GM21423 (cell line): ENCODE results near the gene DIP2C.
"Not testable (repeated sequence)": the region's sequence is repeated elsewhere in the genome, so short reads cannot be mapped to it uniquely, and the experiment has no call there.

Experiments used
- ATAC-seq: cut with Tn5 transposase; IDR thresholded peaks from one replicate; pipeline ENCODE4 v1.9.1; 2021; ENCODE audit warnings: mild to moderate bottlenecking, moderate library complexity; ENCODE audit not compliant: unreplicated experiment

The DIP2C gene

GRCh38 chr10:644076-644942 is 45.2 kb downstream of the DIP2C start:
- no peak for ATAC-seq

GRCh38 chr10:642186-642890 is 47.1 kb downstream of the DIP2C start:
- no peak for ATAC-seq

- ATAC-seq = no peak
Measured at GRCh38 chr10:641149-642010, 48.1 kb downstream of the DIP2C start.

GRCh38 chr10:640673-641045 is 48.8 kb downstream of the DIP2C start:
- no peak for ATAC-seq

GRCh38 chr10:639751-640672 is 49.5 kb downstream of the DIP2C start:
- ATAC-seq = no peak

- ATAC-seq = no peak
Measured at GRCh38 chr10:639001-639750, 50.3 kb downstream of the DIP2C start.

GRCh38 chr10:637771-638195 is 51.7 kb downstream of the DIP2C start:
- no peak for ATAC-seq

GRCh38 chr10:637221-637620 is 52.2 kb downstream of the DIP2C start:
- no peak for ATAC-seq

- ATAC-seq = no peak
Measured at GRCh38 chr10:636769-637168, 52.7 kb downstream of the DIP2C start.

- no peak for ATAC-seq
Measured at GRCh38 chr10:636016-636730, 53.3 kb downstream of the DIP2C start.

GRCh38 chr10:635088-635861 is 54.2 kb downstream of the DIP2C start:
- no peak for ATAC-seq

- ATAC-seq = no peak
Measured at GRCh38 chr10:634256-634655, 55.2 kb downstream of the DIP2C start.

- no peak for ATAC-seq
Measured at GRCh38 chr10:633279-634245, 55.9 kb downstream of the DIP2C start.

GRCh38 chr10:632807-633177 is 56.7 kb downstream of the DIP2C start:
- ATAC-seq = not testable (repeated sequence)

- ATAC-seq = not testable (repeated sequence)
Measured at GRCh38 chr10:632155-632806, 57.2 kb downstream of the DIP2C start.

GRCh38 chr10:631266-631665 is 58.2 kb downstream of the DIP2C start:
- no peak for ATAC-seq
